Karpas-422 (cell line): ENCODE data around the gene ZNF639. TPM values are rescaled to one million over a fixed set of nuclear protein-coding genes. Genes with fewer than 3 reads are reported as not detected.

ENCODE experiments used
- total RNA-seq: library from RNA; depleted of rRNA; stranded (reverse); fragments of >200 nt; shearing (Covaris generic); gene quantifications from 2 replicates; pipeline ENCODE4 v1.2.3, GENCODE V29; 2014; ENCODE audit warnings: low replicate concordance; rRNA removed

The ZNF639 gene
- total RNA-seq, 1 experiment from 2014 or later: 70.8 TPM

Other genes with a start within 250 kb of the ZNF639 start
- 8.5 and 22.7 TPM in 2 replicates for gene PIK3CA, start 174.7 kb upstream of the ZNF639 start, total RNA-seq
- 17.1 and 28.3 TPM in 2 replicates for gene KCNMB3, start 71.9 kb upstream of the ZNF639 start, total RNA-seq
- gene MFN1, start 24.7 kb downstream of the ZNF639 start, total RNA-seq: 26.1 and 58.9 TPM in 2 replicates
- gene GNB4, start 128.4 kb downstream of the ZNF639 start, total RNA-seq: 0.18 and 0.78 TPM in 2 replicates
- 50.9 and 68.6 TPM in 2 replicates for gene ACTL6A, start 239.9 kb downstream of the ZNF639 start, total RNA-seq